Limb (tissue), 2 donors: ENCODE data around the gene ADSL.

Experiments used
- DNase-seq, 2 donors: peaks; one replicate each; pipeline ENCODE4 v3.0.0-alpha.2; 2016; ENCODE audit errors: extremely low spot score in 2 of 2

The ADSL gene

DNA sequence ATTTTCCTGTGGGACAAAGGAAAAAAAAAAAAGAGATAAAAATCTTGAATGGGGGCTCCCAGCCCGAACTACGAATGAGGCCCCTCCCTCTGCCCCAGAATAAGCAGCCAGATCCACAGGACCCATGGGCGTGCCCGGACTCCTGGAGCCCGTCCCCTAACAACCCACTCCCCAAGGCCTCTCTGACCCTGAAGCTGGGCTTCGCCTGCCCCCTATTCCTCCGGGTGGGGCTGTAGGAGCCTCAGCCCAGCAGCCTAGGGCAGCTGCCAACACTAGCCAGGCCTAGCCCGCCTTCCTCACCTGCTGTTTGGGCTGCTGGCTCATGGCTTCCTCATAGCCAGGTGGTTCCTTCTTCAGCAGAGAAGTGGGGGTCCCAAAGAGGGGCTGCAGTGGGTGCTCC, 70.7 kb downstream of the ADSL start:
- DNase-seq, result no peak

DNA sequence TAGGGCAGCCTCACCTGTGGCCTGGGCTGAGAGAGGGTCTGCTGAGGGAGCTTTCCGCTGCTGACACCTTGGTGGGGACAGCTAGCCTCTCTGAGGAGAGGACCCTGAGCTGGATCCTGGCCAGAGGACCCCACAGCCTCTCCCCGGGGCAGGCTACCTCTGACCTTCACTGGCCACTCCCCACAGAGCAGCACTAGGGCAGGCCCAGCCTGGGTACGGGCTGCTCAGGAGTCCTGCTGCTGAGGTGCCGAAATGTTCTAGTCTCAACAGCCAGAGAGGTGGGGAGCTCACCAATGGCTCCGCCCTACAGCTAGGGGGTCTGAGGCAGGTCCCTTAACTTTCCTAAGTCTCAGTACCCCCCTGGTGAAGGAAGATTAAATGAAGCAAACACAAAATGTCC, 71.6 kb downstream of the ADSL start:
- DNase-seq, result no peak

DNA sequence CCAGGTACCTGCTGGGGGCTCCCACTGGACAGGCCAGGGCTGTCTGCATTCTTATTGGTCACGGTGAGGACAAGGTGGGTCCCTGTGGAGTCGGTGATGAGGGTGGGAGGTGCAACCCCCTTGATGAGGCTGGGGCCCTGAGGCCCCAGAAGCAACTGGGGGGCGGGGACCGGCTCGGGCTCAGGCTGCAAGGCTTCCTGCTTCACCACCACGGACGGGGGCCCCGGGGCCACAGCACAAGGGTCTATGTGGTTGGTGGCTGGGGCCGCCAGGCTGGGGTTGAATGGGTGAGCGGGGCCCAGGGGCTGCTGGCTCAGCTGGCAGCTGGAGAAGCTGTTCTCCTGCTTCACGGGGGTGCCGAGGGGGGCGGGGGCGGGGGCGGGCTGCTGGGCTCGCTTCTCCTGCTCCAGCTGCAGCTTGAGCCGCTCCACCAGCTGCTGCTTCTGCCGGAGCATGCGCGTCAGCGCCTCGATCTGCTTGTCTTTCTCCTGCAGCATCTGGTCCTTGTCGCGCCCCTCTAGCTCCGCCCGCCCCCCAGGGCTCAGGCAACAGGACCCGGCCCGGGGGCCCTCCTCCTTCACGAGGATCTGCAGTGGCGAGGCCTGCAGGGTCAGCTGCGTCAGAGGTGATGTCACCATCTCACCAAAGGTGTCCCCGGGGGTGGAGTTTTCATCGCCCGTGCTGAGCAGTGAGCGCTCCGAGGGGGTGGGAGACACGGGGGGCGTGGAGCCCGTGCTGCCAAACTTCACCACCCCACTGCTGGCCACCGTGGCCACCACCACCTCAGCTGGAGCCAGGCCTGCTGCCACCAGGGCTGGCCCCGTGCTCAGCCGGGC, 72.3 kb downstream of the ADSL start:
- DNase-seq, result peak; percentile 72 to 78

DNA sequence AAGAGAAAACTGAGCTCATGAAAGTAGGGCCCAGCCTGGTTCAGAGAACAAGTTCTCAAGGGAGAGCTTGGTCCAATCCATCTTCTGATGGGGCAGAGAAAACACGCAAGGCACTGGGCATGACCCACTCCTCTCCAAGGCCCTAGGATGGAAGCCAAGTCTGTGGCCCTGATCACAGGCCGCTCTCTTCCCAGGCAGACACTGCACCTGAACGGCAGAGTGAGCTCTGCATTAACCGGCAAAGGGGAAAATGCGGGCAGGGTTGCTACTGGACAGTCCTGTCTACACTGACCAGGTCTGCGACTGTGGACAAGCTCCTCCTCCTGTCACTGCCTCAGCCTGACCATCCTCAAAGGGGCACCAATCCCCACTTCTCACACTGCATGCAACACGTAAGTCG, 73.4 kb downstream of the ADSL start:
- no peak for DNase-seq

DNA sequence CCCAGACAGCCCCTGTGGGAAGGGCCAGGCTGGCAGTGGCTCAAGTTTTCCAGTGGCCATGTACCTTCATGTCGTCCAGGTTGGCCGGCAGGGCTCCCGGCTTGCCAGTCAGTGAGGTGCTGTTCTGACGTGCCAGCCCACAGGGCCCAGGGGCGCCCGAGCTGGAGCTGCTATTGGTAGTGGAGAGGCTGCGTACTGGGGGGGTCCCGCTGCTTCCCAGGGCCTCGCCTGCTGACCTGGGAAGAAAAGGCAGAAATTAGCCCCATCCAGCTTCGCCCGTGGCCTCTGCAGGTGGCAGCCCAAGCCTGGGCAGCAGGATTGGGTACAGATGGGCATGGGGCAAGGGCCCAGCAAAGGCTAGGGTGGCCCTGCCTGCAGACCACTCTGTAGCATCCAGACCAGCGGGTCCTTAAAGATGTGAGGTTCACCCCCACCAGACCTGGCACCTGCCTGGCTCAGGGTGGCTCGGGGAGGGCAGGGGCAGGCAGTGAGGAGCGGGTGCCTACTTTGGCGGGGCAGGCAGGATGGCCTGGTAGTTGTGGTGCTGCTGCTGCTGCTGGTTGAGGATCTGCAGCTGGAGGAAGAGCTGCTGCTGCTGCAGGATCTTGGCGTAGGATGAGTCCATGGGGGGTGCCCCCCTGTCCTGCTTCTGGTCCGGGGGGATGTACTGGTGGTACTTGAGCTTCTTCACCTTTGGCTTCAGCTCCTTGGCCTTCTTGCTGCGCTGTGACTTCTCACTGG, 74.2 kb downstream of the ADSL start:
- no peak for DNase-seq

DNA sequence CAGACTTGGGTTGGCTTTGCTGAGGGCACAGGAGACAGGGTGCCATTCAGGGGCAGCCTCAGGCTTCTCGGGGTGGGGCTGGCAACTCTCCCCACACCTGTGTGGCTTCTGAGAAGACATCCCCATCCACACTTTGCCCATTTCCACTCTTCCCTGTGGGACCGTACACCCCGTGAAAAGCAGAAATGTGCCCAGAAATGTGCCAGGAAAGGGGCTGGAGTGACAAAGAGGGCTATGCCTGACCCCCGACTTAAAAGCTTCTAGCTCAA, 74.7 kb downstream of the ADSL start:
- no peak for DNase-seq

DNA sequence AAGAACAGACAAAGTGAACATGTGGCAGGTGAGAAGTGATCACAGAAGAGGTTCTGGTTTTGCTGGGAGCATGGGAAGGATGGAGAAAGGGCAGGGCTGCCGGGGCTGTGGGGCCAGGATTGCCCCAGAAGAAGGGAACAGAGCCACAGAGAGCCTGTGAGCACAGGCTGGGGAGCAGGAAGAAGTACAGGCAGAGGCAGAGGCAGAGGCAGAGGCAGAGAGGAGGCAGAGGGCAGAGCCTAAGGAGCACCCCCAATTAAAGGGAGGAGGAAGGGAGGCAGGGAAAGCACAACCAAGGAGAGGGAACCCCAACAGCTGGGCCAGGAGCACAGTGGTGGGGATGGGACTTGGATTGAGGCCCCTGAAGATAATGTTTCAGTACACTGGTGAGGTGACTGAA, 75.6 kb downstream of the ADSL start:
- DNase-seq, result no peak

DNA sequence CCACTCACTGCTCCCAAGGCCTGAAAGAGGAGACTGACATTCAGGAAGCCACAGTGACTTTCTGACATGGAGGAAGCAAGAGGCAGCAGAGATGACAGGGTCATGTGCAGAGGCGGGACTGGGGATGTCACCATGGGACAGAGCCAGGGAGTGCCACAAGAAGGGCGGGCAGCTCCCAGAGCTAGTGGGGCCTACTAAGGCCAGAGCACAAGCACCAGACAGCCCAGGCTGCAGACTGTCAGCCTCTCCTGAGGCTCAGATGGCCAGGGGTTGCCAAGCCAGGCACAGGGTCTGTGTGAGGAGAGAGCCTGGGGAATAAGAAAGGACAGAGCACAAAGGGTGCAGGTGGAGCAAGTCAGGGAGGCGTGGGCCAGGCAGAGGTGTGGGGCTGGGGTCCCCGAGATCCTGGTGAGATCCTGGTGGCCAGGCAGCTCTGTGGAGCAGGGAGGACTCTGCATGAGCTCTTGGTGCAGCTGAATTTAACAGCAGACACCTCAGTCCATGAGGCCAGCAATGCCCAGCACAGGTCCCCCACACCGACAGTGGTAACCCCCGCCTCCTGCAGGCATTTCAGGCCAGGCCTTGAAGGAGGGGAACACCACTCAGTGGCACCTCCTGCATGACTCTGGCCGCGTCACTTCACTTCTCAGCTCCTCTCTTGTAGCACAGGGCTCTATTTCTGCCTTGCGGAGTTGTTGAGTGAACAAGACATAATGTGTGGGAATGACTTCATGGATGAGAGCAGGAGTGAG, 76.4 kb downstream of the ADSL start:
- DNase-seq, result no peak

DNA sequence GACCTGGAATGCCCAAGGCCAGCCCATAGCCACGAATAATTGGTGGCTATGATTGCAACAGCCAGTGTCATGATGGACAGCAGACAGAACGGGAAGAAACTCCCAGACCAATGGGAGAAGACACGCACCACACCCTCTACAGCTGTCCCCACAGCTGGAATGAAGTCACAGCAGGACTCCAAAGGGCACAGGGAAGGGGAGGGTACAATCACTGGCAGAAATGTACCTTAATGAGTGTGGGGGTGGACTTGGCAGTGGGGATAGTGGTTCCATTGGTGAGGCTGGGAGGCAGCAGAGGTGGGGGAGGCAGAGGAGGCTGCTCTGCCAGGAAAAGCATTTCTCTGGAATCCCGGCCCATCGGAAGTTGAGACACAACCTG, 77.0 kb downstream of the ADSL start:
- DNase-seq, result no peak

DNA sequence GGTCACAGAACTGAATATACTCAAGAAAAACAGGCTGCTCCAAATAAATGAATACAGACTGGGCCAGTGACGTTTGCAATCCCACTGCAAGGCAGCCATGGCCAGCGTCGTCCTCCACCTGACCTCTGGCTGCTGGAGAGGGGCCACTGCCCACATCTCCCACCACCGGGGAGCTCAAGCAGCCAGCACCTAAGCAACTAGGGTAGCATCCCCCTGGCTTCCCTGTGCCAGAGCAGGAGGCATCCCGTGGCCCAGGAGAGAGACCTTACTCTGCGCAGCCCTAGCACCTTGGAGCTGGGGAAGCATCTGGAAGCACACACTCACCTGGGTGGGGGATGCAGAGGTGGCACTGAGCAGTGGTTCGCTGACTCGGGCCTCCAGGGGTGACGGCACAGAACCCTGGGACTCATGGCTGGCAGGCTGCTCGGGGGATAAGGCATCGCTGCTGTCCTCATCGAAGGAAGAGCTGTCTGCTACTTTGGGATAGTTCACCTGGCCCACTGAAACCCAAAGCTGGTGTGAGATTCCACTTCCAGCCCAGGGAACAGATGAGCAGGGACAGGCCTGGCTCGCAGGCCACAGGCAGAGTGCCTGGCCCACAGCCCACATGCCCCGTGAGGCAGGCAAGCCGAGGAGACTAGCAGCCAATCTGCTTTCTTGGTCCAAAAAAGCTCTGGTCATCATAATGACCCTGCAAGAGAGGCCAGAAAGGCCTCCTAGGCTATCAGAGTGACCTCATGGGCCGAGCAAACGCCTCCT, 77.8 kb downstream of the ADSL start:
- no peak for DNase-seq

DNA sequence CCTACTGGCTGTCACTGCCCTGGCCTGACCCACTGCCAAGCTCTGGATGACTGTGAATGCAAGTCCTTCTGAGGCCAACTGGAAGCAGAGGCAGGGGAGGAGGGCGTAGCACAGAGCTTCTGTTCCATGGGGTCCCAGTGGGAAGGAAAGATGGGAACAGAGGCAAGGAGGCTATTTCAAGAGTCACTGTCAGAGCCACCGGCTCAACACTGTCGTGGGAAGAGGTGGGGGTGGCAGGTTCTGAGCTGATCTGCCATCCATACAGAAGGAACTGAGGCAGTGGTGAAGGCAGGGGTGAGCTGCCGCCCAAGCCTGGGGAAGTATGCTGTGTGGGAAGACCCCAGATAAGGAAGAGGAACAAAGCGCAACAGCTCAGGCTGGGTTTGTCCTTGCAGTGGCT, 78.8 kb downstream of the ADSL start:
- no peak for DNase-seq

DNA sequence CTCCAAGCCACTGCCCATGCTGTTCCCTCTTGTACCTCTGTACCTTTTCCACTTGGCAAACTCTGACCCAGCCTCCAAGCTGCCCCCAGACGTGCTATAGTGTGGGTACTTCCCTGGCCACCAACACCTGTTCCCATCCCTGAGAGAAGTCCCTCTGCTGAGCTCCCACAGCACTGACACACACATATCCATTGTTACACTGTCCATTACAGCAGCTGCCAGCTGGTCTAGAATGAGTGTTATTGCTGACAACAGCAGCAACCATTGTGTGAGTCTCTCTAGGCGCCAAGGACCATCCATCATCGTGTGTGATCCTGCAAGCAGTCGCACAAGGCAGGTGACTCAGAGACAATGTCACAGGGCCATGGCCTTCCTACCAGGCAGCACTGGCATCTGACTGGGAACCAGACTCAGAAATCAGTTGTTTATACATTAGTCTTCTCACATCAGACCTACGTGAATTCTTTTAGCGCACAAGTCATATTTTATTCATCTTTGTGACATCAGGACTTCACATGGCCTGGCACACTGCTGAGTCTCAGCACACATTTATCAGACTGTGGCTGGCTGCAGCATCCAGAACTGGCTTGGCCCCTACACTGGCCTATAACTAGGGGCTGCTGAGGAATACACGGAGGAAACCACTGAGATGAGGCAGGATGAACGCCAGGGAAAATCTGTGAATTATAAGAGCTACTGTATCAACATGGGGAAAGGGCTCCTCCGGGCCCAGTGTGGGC, 80.5 kb downstream of the ADSL start:
- peak in 1 of 2 donors; percentile 57 for DNase-seq

DNA sequence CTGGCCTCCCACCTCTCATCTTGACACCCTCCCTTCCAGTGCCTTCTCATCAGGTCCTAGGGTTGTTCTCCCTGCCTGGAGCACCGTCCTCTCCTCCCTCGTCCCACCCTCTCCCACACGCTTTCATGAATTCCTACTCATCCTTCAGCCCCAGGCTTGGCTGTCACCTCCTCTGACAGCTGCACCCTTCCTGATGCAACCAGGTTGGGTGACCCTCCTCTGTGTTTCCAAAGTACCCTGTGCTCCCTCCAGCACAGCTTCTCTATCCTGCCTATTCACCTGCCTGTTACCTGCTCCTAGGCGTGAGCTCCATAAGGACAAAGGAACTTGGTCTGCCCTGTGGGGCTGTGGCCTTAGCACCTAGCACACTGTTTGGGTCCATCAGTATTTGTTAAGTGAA, 82.5 kb downstream of the ADSL start:
- DNase-seq, result no peak

DNA sequence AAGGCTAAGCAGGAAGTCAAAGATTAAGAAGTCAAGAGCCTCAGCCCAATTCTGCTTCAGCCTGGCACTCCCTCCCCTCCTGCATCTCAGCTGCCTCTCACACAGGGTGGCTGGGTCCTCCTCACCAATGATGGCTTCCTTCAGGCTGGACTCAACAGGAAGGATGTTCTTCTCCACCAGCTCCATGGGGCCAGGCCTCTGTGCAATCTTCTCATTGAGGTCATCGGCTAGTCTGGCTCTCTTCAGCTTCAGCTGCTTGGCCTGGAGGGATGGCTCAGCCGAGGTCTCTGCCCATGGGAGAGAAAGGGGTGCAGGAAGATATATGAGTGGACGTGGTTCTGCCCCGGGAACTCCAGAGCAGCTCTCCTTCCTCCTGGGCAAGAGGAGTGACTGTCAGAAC, 83.2 kb downstream of the ADSL start:
- DNase-seq, result no peak

DNA sequence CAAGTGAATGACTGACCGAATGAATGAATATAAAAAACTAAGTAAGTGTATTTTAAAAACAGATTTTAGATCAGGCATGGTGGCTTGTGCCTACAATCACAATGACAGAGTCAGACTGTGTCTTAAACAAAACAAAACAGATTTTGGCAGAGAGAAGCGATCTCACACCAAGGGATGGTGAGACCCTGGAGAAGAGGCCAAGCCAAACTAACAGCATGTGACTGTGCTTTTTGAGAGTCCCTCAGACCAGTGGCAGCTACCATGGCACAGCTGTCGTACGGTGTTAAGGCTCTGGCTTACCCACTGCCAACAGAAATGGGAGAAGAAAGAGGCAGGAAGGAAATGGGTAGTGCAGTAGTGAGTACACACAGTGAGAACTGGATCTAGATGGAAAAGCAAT, 84.7 kb downstream of the ADSL start:
- DNase-seq, result no peak

DNA sequence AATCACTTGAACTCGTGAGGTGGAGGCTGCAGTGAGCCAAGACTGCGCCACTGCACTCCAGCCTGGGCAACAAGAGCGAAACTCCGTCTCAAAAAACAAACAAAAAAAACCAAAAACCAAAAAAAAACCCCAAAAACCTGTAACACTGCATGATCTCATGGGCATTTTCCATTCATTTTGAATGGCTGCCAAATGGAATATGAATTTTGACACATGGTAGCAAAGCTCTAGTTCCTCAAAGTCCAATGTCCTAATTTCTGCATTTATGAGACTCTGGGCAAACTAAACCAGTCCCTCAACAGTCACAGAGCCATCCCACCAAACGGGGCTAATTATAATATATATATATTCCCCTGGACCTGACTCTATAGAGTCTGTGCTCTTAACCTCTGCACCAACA, 85.9 kb downstream of the ADSL start:
- DNase-seq, result no peak

DNA sequence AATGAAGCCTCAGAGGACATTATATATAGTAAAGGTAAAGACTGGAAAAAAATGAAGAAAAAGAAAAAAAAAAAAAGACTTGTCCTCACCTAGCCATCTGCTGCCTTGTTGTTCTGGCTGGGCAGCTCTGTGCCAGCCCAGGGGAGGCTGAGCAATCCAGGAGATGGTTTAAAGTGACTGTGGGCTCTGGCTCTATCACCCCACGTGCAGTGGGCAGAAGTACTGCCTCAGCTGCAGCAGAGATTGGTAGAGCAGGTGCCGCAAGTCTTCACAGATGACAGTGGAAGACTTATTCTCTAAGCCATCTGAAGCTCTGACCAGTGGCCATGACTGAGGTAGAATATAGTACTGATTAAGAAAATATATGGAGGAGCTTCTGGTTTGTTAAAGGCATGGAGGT, 86.3 kb downstream of the ADSL start:
- DNase-seq, result no peak

DNA sequence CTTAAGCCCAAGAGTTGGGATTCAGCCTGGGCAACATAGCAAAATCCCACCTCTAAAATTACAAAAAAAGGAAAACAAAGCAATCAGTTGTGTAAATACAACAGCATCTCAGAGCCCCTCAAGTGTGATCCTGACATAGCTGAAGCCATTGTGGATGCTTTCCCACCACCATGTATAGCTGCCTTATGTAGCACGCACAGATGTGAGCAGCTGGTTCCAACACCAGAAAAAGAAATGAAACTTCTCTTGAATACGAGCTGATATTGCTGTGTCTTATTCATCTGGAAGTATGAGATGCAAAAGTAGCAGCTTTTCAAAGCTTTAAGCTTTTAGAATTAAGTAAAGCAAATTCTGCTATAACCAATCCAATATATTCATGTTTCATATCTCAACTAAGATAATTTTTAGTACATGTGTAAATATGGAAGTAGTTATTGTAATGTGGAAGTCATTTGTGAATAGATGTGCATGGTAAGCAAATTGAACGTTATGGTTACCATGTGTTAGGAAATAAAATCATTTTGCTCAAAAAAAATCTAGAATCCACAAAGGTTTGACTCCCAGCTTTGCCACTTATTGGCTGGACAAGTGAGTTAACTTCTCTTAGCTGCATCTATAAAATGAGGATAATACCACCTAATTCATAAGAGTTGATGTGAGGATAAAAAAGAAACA, 87.3 kb downstream of the ADSL start:
- no peak for DNase-seq

DNA sequence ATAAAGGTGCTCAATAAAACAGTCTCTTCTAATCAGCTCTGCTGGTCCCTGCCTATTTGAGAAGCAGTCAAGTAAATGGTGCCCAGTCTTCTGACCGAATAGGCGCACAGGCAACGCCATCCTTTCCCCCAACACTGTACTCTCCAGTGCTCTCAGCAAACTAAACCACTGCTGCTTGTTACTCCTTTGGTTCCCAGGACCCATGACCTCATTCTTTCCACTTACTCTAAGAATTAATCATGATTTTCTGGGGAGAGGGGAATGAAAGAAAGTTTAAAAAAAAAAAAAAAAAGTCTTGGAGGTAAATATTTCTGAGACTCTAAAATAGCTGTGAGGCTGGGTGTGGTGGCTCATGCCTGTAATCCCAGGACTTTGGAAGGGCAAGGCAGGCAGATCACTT, 87.8 kb downstream of the ADSL start:
- no peak for DNase-seq

DNA sequence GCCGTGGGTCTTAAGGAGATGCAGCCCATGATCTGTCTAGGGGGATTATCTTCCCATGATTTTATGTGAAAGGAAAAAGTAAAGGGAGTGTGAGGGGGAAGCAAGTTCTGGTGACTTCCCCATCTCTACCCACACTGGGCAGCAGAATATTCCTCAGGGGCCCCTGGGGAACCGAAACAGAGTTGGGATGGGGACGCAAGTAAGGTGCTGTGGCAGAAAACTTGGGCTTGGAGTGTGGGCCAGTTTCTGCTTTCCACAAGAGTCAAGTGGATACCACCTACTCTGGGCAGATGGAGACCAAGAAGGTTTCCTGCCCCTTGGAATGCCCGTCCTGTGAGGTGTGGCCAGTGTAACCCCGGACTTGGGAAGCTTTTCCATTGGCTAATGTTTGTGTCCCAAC, 88.4 kb downstream of the ADSL start:
- no peak for DNase-seq
